NCI-H2227 treated with DMSO at 0.1 percent for 48 hours (cell line): ENCODE data around the gene UNC5CL.

ENCODE experiments used
- DNase-seq: peaks from one replicate; lab custom pipeline; 2025; lab: John Stamatoyannopoulos, UW

Gene UNC5CL, protein sequence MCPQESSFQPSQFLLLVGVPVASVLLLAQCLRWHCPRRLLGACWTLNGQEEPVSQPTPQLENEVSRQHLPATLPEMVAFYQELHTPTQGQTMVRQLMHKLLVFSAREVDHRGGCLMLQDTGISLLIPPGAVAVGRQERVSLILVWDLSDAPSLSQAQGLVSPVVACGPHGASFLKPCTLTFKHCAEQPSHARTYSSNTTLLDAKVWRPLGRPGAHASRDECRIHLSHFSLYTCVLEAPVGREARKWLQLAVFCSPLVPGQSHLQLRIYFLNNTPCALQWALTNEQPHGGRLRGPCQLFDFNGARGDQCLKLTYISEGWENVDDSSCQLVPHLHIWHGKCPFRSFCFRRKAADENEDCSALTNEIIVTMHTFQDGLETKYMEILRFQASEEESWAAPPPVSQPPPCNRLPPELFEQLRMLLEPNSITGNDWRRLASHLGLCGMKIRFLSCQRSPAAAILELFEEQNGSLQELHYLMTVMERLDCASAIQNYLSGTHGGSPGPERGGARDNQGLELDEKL

DNA sequence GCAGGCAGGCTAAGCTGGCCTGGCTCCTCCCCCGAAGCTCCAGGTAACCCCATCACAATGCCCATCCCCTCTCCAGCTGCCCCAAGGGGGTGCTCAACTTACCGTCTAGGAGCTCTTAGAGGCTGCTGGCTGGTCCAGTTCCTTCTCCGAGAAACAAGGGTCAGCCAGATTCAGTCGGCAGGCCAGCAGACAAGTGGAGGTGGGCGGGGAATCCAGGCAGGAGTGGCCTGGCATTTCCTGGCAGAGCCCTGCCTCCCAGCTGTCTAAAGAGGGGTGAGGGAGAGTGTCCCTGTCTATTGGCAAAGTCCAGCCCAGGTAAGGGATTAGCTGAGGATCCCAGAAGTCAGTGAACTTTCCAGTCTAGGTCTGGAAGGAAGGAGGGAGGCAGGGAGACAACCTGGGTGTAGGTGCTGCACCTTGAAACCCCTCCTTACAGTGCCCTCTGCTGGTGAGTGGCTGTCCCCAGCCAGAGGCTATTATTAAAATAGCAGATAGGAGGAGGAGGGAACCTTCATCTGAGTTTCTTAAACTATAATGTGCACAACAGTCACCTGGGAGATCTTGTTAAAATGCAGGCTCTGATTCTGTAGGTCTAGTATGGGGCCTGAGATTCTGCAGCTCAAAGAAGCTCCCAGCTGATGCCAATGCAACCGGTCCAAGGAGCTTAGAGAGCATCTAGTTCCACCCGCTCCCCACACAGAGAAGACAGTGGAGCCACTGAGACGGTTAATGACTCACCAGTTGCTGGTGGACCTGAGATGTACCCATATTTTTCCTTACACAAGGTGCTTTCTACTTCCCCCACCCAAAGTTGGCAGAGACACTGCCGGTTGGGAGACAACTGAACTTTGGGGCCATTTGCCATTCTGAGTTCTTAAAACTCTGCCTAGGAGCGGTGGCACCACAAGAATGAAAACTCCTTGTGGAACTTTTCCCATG is at the start of gene UNC5CL:
Gene UNC5CL, minus strand, starts transcription at position 162 of the 939 bp plus-strand sequence. CDS start 4,147 bp downstream, outside the sequence.
- DNase-seq: no peak

DNA sequence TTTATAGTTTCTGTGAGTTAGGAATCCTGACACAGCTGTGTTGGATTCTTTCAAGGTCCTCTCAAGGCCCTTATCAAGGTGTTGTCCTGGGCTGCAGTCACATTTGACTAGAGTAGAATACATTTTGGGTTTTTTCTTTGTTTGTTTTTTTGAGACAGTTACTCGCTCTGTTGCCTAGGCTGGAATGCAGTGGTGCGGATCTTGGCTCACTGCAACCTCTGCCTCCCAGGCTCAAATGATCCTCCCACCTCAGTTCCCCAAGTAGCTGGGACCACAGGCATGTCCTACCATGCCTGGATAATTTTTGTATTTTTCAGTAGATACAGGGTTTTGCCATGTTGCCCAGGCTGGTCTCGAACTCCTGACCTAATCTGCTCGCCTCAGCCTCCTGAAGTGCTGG is 49.4 kb upstream of the UNC5CL start:
- DNase-seq: no peak

DNA sequence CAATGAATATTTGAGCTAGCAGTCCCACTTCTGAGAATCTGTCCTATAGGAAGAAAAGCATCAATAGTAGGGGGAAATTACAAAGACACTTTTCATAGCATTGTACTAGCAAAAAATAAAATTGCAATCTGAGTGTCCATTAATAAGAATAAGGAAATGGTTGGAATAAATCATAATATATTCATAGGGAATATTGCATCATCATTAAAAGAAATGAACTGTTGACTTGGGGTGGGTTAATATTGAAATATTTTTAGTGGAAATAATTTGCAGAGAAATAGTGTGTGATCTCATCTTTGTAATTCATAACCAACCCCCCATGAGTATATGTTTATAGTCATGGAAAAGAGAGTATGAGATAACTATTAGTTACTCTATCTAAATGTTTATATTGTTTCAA is 46.2 kb upstream of the UNC5CL start:
- DNase-seq: no peak

DNA sequence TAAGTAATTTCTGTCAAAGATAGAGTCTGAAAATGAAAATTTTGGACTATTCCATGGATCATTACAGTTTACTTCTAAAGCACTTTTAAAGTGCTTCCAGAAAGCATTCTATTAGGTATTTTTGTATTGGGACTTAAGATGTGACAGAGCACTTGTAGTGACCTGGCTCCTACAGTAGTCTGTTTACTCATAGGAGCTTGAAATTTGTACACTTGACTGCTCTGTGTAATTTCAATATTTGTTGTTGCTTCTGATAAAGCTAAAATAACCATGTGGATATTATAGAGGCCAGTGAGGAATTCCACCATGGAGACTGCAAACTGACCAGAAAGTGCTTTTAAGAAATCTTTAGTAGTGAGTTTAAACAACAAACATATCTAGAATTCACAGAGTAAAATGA is 44.1 kb upstream of the UNC5CL start:
- DNase-seq: no peak

DNA sequence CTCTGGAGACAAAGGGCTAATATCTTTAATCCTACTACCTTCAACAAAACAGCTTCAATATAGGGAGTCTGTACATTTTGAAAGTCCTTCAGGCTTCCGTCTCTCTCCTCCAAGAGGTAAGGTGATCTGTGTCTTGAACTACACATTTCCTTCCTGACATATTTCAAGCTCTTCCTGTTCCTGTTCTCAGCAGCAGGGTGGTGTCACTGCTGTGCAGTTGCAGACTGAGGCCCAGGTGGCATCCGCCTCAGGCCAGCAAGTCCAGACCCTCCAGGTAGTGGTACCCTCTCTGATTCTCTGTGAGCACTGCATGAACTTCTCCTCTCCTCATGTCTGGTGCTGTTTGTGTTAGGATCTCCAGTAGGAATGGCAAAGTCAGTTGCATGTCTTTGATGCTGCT is 41.6 kb upstream of the UNC5CL start:
- no peak for DNase-seq

DNA sequence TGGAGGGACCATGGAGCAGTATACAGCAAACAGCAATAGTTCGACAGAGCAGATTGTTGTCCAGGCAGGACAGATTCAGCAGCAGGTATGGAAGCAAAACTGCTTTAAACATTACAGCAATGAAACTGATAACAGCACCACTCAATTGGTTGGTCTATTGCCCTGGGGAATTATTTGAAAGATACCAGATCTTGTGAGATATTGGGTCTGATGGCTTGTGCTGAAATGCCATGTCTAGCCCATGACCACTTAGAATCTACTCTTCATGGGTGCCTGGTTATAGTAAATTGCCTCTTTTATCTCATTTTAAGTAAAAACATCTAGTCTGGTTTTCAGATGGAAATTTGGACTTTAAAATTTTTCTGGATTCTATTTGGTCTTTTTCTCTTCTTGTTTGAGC is 40.1 kb upstream of the UNC5CL start:
- DNase-seq: no peak

DNA sequence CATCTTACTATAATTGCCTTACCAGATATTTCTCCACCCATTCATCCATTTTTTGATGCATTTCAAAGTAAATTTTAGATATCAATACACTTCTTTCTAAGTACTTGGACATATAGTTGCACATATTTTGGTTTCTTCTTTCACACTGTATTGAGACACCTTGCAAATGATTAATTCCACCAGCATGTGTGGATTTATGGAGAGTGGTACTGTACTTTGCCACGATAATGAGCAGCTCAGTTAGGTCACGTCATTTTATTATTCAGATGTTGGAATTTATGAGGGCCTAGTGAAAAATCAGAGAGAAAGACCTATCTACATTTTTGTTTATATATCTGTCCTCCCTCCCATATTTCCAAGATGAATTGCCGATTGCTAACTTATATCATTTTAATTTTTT is 39.1 kb upstream of the UNC5CL start:
- no peak for DNase-seq

DNA sequence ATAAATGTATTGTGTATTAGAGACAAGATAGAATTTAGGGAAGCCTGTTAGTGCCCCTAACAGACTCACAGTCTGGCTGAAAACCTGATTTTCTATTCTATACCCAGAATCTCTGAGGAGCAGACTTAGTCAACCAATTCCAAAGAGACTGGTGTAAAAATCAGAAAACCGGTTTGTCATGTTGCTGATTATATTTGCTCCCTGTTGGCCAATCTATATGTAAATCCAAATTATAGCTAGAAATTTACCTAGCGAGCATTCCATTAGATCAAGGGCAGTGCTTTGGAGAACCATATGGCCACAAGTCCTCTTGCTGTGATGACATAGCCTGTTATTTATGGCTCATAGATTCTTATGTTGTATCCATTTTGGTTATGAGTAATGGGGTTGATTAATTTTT is 38.5 kb upstream of the UNC5CL start:
- no peak for DNase-seq

DNA sequence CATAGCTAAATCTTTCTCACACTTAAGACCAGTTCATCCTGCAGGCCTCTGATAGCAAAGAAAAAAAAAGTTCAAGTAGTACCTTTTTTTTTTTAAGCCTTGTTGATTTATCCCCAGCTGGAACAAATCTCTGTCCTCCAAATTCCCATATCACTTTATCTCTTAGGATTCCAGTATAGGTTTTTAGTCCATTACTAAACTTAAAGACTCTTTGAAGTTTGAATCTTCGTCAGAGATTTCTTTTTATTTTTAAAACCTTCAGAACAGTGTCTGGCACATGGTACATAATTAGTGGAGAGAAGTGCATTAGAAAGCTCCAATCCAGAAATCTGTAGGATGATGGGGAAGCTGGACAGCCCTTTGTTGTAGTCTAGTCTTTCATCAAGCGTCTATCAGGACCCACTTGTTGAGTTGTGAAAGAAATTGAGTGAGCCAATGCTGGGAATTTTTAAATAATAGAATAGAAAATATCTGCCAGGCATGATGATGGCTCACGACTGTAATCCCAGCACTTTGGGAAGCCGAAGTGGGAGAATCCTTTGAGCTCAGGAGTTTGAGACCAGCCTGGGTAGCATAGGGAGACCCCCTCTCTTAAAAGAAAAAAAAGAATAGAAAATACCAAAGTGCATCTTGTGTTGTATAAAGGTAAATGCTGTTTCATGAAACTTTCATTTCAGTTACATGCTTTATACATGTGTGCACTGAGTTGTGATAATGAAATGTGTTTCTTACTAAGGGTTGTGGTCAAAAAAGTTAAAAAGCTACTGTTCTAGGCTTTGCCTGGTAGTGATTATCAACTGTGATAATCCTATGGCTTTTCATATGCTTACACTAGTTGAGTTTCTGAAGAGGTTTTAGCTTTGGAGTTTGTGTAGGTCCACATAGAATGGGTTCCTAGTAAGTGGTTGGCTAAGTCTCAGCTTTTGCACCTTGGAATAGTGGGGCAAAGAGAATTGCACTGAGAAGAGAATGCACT is 36.9 kb upstream of the UNC5CL start:
- no peak for DNase-seq

DNA sequence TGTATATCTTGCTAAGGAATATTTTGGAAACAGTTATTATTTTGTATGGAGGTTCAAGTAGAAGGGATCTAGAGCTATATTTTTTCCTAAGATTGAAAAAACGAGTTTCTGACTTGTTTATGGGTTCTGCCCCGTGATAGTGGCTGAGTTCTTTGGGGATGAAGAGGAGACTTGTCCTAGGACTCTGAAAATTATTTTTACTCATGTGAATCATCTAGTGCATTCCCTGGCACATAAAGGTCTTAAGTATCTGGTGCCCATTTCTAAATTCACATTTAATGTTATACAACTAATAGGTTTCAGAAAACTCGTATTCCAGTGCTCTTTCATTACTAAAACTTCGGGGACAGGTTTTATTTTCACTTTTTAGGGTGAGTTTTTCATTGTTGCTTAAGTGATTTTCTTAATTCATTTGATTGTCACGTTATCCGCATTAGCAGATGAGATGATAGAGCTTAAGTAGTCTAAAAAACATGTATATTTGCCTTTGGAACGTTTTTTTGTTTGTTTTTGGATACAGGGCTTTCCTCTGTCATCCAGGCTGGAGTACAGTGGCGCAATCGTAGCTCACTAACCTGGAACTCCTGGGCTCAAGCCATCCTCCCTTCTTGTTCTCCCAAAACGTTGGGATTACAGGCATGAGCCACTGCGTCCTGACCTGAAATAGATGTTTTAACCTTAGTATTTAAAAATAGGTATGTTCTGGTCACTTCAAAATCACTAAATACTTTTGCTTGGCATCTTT is 35.8 kb upstream of the UNC5CL start:
- DNase-seq: no peak

DNA sequence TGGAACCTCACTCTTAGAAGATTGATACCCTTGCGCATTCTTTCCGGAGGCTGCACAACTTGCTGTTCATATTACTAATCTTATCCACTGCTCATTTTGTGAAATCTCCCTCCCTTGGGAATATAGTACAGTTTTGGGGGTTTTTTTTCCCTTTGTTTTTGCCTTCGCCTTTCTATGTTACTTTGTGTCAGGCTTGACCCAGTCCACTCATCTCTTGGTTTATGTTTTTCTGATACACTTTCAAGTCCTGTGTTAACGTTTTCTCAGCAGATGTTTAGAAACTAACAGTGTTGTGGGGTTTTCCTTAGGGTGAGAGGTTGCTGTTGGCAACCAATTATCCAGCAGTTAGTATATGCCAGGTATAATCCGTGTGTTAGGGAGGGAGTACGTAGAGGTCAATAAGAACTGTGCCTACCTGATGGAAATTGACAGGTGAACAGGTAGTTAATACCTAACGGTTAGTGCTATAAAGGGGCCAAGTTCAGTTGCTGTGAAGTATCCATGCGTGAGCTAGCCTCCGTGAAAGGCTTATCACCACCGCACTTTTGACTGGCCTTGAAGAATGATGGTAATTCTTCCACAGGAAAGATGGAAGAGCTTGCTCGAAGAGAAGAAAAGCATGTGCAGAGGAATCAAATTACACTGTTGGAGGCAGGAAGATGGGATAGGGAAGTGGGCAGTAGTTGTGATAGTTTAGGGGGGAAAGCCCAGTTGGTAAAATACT is 35.1 kb upstream of the UNC5CL start:
- peak; percentile 14 for DNase-seq

DNA sequence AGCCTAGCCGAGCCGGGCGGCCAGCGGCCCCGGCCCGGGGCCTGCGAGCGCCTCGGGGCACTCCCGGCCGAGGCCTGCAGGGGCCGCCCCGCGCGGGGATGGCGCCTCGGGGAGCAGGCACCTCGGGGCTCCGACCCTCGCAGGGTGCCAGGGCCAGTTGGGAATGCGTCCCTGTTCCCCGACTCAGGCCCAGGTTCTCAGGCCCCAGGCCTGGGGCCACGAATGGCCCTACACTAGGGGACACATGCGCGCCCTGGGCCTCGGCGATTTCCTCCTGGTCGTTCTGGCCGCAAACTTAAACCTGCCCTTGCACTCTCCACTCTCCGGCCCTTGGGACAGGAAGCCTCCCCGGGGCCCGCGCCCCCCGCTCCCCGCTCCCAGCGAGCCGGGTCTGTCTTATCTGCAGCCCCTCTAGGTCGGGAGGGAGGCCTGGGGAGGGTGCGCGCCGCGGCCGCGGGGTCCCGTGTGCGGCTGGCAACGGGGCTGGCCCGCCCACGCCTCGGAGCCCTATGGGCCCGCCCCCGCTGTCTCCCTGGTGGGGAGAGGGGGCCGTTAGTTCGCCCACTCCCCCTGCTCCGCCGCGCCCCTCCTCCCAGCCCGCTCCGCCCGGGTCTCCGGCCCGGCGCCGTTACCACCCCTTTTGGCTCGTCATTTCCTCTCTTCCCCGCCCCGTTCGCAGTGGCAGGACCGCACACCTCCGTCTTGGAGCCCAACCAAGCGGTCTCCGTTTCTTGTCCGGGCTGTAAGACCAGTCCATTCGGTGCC is 34.4 kb upstream of the UNC5CL start:
- peak; percentile 84 for DNase-seq

DNA sequence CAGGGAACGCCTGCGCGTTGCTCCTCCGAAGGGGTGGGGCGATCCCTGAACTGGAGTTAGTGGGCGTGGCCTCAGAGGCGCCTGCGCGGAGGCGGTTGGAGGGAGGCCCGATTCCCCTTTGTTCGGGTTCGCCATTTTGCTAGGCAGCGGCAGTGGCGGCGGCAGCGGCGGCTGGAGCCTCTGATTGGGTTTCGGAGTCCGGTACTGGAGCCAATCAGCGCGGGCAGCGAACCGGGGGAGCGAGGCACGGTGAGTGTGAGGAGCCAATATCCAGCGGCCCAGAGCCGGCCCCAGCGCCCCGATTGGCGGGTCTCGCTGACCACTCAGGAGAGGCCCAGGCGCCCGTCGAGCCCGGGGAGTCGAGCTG is 33.8 kb upstream of the UNC5CL start, which contains the start of gene NFYA:
Gene NFYA, plus strand, starts transcription at position 139 of the 367 bp plus-strand sequence. CDS start 6,116 bp downstream, outside the sequence.
- no peak for DNase-seq

DNA sequence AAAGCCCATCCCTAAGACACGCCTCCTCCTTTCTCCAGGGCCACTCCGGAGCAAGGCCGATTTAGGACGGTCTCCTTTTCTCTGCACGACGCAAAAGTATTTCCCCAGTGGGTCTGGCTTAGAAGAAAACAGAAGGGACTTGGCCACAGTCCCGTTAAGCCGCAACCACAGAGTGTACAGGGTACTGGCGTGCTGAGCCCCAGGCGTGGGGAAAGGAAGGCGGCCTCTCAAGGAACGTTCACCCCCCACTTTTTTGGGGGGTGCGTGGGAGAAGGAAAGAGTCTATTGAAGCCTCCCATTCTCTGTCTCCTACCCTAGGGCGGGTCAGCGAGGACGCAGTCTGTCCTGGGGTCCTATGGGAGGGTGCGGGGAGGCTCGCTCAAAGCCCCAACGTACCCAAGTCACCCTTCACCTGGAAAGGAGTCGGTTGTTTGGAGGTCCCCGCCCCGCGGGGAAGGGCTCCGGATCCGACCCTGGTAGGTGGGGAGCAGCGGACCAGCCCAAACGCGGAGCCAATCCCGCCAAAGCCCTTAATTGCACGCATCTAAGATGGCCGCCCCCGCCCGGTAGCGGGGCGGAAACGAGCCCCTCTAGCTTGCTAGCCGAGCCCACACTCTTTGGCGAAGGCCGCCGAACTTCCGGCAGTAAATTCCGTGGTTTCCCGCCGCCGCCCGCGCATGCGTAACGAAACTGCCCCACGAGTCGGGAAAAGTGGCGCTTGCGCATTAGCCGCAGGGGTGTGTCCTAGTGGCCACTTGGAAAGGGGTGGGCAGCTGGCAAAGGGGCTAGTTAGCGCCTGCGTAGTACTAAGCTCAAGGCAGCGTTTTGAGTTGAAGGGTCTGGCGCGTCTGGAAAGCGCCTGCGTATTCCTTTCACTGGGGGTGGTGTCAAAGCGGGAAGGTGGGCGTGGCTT is 33.2 kb upstream of the UNC5CL start, which contains the start of gene OARD1:
Gene OARD1, minus strand, starts transcription at position 434 of the 913 bp plus-strand sequence. CDS start 722 bp downstream, outside the sequence.
- peak; percentile 98 for DNase-seq

DNA sequence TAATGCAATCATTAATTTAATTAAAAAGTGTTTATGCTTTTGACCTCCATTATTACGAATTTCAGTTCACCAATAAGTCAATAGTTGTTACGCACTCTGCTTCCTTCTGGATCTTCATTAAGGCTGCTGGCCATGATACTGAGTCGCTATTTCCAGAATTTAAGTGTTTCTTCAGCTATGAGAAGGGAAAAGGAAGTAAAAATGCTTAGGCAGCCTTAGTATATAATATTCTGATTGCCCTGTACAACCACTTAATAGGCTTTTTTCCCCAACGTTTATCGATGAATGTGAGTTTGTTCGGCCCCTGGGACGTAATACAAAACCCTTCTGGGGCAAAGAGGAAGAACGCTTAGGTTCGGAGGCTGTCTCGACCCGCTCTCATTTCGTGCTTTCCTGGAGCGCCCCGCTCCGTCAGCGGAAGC is 32.5 kb upstream of the UNC5CL start:
- no peak for DNase-seq

DNA sequence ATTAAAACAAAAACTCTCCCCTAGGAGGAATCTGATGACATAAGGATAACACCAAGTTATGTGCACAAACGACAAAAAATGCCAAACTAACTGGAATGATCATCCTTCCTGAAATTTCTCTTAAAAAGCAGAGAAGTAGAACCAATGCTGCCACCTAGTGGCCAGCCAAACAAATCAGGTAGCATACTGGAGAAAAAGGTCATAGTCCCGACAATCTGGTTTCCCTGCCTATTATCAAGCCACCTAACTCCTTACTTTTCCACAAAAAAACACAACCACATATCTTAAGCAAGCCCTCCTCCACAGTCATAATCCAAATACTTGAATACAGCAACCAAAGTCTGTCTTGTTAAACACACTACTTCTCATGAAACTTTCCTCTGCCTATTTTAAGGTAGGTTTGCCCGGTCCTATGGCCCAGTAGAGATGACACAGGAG is 27.9 kb upstream of the UNC5CL start:
- DNase-seq: peak; percentile 36

DNA sequence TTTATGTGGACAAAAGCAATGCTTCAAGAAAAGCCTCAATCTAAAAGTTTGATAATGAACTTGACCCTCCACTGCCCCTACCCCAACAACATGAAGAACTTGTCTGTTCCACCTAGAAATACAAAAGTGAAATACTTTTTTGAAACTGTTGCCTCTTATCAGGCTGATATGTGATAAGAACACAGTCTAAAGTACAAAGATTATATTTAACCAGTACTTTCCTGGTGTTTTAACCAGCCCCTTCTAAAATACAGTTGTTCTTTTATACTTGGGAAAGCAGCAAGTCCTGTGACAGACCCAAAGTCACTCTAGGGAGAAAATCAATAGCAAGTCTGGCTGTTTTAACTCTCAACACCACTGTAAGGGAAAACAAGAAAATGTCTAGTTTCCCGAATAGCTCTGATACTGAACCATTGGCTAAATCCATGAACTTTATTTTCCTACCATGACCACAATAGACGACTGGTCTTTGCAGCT is 26.6 kb upstream of the UNC5CL start:
- no peak for DNase-seq

DNA sequence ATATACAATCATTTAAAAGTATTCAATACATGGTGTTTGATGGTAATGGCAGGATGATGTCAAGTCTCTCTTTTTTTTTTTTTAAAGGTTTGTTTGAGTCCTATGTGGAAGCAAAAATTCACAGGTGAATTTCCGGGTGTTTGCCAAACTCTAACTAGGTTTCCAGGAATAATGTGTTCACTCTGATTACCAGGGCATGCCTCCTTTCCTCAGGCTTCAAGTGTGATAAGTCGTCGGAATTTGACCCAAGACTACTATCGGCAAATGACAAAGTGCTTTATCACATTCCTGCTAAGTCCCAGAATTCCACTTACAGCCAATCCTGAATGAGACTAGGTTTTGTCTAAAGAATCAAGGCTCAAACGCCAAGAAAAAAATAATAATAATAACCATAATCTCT is 25.8 kb upstream of the UNC5CL start:
- no peak for DNase-seq
